HepG2 (cell line): ENCODE results near the gene BEAN1. TPM values are rescaled to one million over a fixed set of nuclear protein-coding genes. Genes with fewer than 3 reads are reported as not detected.
A peak's percentile ranks its signal among the peaks of the same experiment; 100 is the strongest.

ENCODE experiments used
- ARNTL ChIP-seq: sonication (generic); formaldehyde crosslinking; IDR thresholded peaks from 2 replicates; pipeline ENCODE4 v1.4.0; 2020; ENCODE audit warnings: mild to moderate bottlenecking, missing genetic modification reagents
- ATRX ChIP-seq: sonication (generic); formaldehyde crosslinking; IDR thresholded peaks from 2 replicates; pipeline ENCODE4 v1.4.0; 2020; ENCODE audit warnings: missing genetic modification reagents, borderline replicate concordance
- CREBL2 ChIP-seq: sonication (generic); formaldehyde crosslinking; IDR thresholded peaks from 2 replicates; pipeline ENCODE4 v1.8.1; 2023; ENCODE audit warnings: missing genetic modification reagents, mild to moderate bottlenecking, borderline replicate concordance
- DNMT1 ChIP-seq: sonication (generic); formaldehyde crosslinking; IDR thresholded peaks from 2 replicates; pipeline ENCODE4 v1.5.1; 2020; ENCODE audit warnings: mild to moderate bottlenecking, missing genetic modification reagents
- HMGA1 ChIP-seq: sonication (generic); formaldehyde crosslinking; conservative IDR thresholded peaks from 2 replicates; pipeline ENCODE4 v1.4.0; 2020; ENCODE audit warnings: missing genetic modification reagents
- HNRNPH1 ChIP-seq: fragments of 200-400 bp; formaldehyde crosslinking; optimal IDR thresholded peaks from 2 replicates; pipeline ENCODE3; 2017; ENCODE audit warnings: mild to moderate bottlenecking, low read depth, low read length
- HNRNPUL1 ChIP-seq: fragments of 200-400 bp; formaldehyde crosslinking; IDR thresholded peaks from 2 replicates; pipeline ENCODE4 v1.6.1; 2017; ENCODE audit warnings: low read depth, mild to moderate bottlenecking, low read length, moderate library complexity
- ISX ChIP-seq: sonication (generic); formaldehyde crosslinking; conservative IDR thresholded peaks from 2 replicates; pipeline ENCODE4 v1.5.0; 2020; ENCODE audit warnings: missing genetic modification reagents
- KLF9 ChIP-seq: IDR thresholded peaks from 2 replicates; pipeline ENCODE4 v1.6.1; 2016; ENCODE audit warnings: low read depth
- MYPOP ChIP-seq: sonication (generic); formaldehyde crosslinking; IDR thresholded peaks from 2 replicates; pipeline ENCODE4 v1.8.1; 2023; ENCODE audit warnings: mild to moderate bottlenecking, moderate library complexity, missing genetic modification reagents
- NR2C2 ChIP-seq: sonication (generic); formaldehyde crosslinking; IDR thresholded peaks from 2 replicates; pipeline ENCODE4 v1.4.0; 2020; ENCODE audit warnings: missing genetic modification reagents, mild to moderate bottlenecking, moderate library complexity, borderline replicate concordance
- PHF20 ChIP-seq: sonication (generic); formaldehyde crosslinking; IDR thresholded peaks from 2 replicates; pipeline ENCODE4 v1.5.0; 2020; ENCODE audit warnings: mild to moderate bottlenecking, missing genetic modification reagents
- SMARCC2 ChIP-seq: fragments of 450-650 bp; IDR thresholded peaks from 2 replicates; pipeline ENCODE4 v1.6.1; 2017; ENCODE audit warnings: antibody characterized with exemption, mild to moderate bottlenecking
- SOX13 ChIP-seq, 3 experiments: fragments of 450-650 bp in 1 of 3; sonication (generic) in 1 of 3; formaldehyde crosslinking in 1 of 3; IDR thresholded peaks in 2 of 3; conservative IDR thresholded peaks in 1 of 3; 2 replicates each; pipeline versions ENCODE4 v1.5.0 to v1.6.1; 2016 to 2020; ENCODE audit warnings: antibody characterized with exemption in 1 of 3, mild to moderate bottlenecking in 1 of 3, missing compliant biosample characterization in 1 of 3, missing genetic modification reagents in 1 of 3, moderate library complexity in 1 of 3
- THAP11 ChIP-seq: IDR thresholded peaks from 2 replicates; pipeline ENCODE4 v1.6.1; 2016; ENCODE audit warnings: missing biosample characterization, missing genetic modification reagents
- THAP9 ChIP-seq: sonication (generic); formaldehyde crosslinking; IDR thresholded peaks from 2 replicates; pipeline ENCODE4; 2020; ENCODE audit warnings: missing genetic modification reagents, mild to moderate bottlenecking, borderline replicate concordance
- XBP1 ChIP-seq: sonication (generic); formaldehyde crosslinking; IDR thresholded peaks from 2 replicates; pipeline ENCODE4 v1.5.0; 2020; ENCODE audit warnings: missing genetic modification reagents
- ZBTB21 ChIP-seq: sonication (generic); formaldehyde crosslinking; IDR thresholded peaks from 2 replicates; pipeline ENCODE4 v1.4.0; 2020; ENCODE audit warnings: missing genetic modification reagents
- ZFAT ChIP-seq: sonication (generic); formaldehyde crosslinking; conservative IDR thresholded peaks from 2 replicates; pipeline ENCODE4 v1.8.1; 2023; ENCODE audit warnings: missing genetic modification reagents, inconsistent platforms
- ZNF292 ChIP-seq: sonication (generic); formaldehyde crosslinking; IDR thresholded peaks from 2 replicates; pipeline ENCODE4 v1.8.1; 2022; ENCODE audit warnings: mild to moderate bottlenecking, low read depth, missing genetic modification reagents, borderline replicate concordance
- ZNF430 ChIP-seq: sonication (generic); formaldehyde crosslinking; IDR thresholded peaks from 2 replicates; pipeline ENCODE4 v1.9.0; 2021; ENCODE audit warnings: mild to moderate bottlenecking, missing genetic modification reagents
- ZNF557 ChIP-seq: sonication (generic); formaldehyde crosslinking; IDR thresholded peaks from 2 replicates; pipeline ENCODE4 v1.4.0; 2020; ENCODE audit warnings: missing genetic modification reagents
- ZNF768 ChIP-seq: sonication (generic); formaldehyde crosslinking; IDR thresholded peaks from 2 replicates; pipeline ENCODE4 v1.4.0; 2020; ENCODE audit warnings: missing genetic modification reagents
- ZNF891 ChIP-seq: sonication (generic); formaldehyde crosslinking; IDR thresholded peaks from 2 replicates; pipeline ENCODE4 v1.5.0; 2020; ENCODE audit warnings: mild to moderate bottlenecking, missing genetic modification reagents
- ZSCAN21 ChIP-seq: sonication (generic); formaldehyde crosslinking; IDR thresholded peaks from 2 replicates; pipeline ENCODE4 v1.8.0; 2022; ENCODE audit warnings: mild to moderate bottlenecking, missing genetic modification reagents, moderate library complexity, borderline replicate concordance
- ZZZ3 ChIP-seq: sonication (generic); formaldehyde crosslinking; IDR thresholded peaks from 2 replicates; pipeline ENCODE4 v1.4.0; 2020; ENCODE audit warnings: missing genetic modification reagents, mild to moderate bottlenecking, borderline replicate concordance
- polyA plus RNA-seq, 8 experiments: library from polyadenylated mRNA; depleted of rRNA in 3 of 8; stranded (reverse) in 7 of 8; unstranded in 1 of 8; fragments of >200 nt; fragmentation: Illumina TruSeq in 4 of 8; extraction: Trizol in 4 of 8; gene quantifications; 2 replicates each; pipeline versions ENCODE4 v1.2.1 to v1.2.3, GENCODE V29; 2011 to 2016; ENCODE audit warnings: low read depth in 4 of 8, missing spikeins in 1 of 8, mixed read lengths in 1 of 8; ENCODE audit not compliant: insufficient read depth in 1 of 8
- total RNA-seq, 5 experiments: library from RNA; depleted of rRNA; stranded (reverse); fragments of >200 nt; fragmentation: Illumina TruSeq; extraction: Trizol; gene quantifications; 2 replicates each; pipeline ENCODE4 v1.2.3, GENCODE V29; 2016; ENCODE audit warnings: low read depth in 1 of 5

Gene BEAN1
- total and polyA plus RNA-seq, 2 of the 13 experiments (the other 11 are each of a cell fraction or from before 2014, with no cell fraction given), result 0.53 to 1.4 TPM

GRCh38 chr16:66406534-66407221 is 20.4 kb upstream of the BEAN1 start (continued):
- TF ChIP-seq SOX13 (IDR thresholded peaks at IDR 0.05) (no peak), SOX13 (CRISPR knock-in tag; conservative IDR thresholded peaks at IDR 0.05 in 1 of 2, IDR thresholded peaks at IDR 0.05 in 1 of 2) (peak in 1 of 2 experiments; percentile 59; a peak in 1 of 4 replicates), KLF9 (CRISPR knock-in tag) (no peak), ZNF891 (CRISPR knock-in tag) (no peak; the same call in 1 of the 2 replicates), ISX (CRISPR knock-in tag) (no peak), MYPOP (CRISPR knock-in tag) (0 out of 2 replicates have a peak, but pooled peaks have one; percentile 32), NR2C2 (CRISPR knock-in tag) (peak; percentile 82), ZFAT (CRISPR knock-in tag) (no peak), SMARCC2 (no peak), ZNF557 (CRISPR knock-in tag) (peak; percentile 77; the same call in 1 of the 2 replicates), THAP9 (CRISPR knock-in tag) (peak; percentile 80; the same call in 1 of the 2 replicates), ZNF768 (peak; percentile 62; the same call in 1 of the 2 replicates), ZNF292 (CRISPR knock-in tag) (peak; percentile 85), ZBTB21 (CRISPR knock-in tag) (no peak), THAP11 (CRISPR knock-in tag) (peak; percentile 46; the same call in 1 of the 2 replicates), HNRNPH1 (no peak), PHF20 (peak; percentile 53; the same call in 1 of the 2 replicates), DNMT1 (CRISPR knock-in tag) (peak; percentile 84; the same call in 1 of the 2 replicates), XBP1 (CRISPR knock-in tag) (no peak), CREBL2 (no peak), ZZZ3 (CRISPR knock-in tag) (no peak), ZNF430 (no peak), HNRNPUL1 (no peak), ZSCAN21 (CRISPR knock-in tag) (peak; percentile 71; the same call in 1 of the 2 replicates), HMGA1 (CRISPR knock-in tag) (no peak), ATRX (CRISPR knock-in tag) (no peak), ARNTL (no peak)
